Stimulated activated CD4-positive, alpha-beta T cell treated with anti-CD3 and anti-CD28 coated beads, Interleukin-2, amount 100 ng/mL, for 48 hours (primary cell): Measurements from ENCODE around the gene ALDH1L1.
"Not testable (repeated sequence)": the region's sequence is repeated elsewhere in the genome, so short reads cannot be mapped to it uniquely, and the experiment has no call there.

Experiments
- DNase-seq, 2 donors: peaks; one replicate each; pipeline ENCODE4 v3.0.0-alpha.2; 2020

The ALDH1L1 gene

GRCh38 chr3:126104028-126104635 lies 76.3 kb downstream of the ALDH1L1 start:
- no peak for DNase-seq

GRCh38 chr3:126103121-126104027 lies 77.0 kb downstream of the ALDH1L1 start:
- no peak for DNase-seq

GRCh38 chr3:126102530-126102951 lies 77.8 kb downstream of the ALDH1L1 start:
- DNase-seq = no peak

- DNase-seq = no peak
Measured at GRCh38 chr3:126102011-126102410, 78.4 kb downstream of the ALDH1L1 start.

GRCh38 chr3:126101521-126101982 lies 78.8 kb downstream of the ALDH1L1 start:
- DNase-seq = no peak

GRCh38 chr3:126100634-126101301 lies 79.6 kb downstream of the ALDH1L1 start:
- no peak for DNase-seq

- DNase-seq = no peak
Measured at GRCh38 chr3:126100269-126100633, 80.1 kb downstream of the ALDH1L1 start.

GRCh38 chr3:126098391-126098858 lies 82.0 kb downstream of the ALDH1L1 start:
- DNase-seq = no peak

- DNase-seq = no peak
Measured at GRCh38 chr3:126097801-126098200, 82.6 kb downstream of the ALDH1L1 start.

- not testable (repeated sequence) for DNase-seq
Measured at GRCh38 chr3:126096274-126096673, 84.1 kb downstream of the ALDH1L1 start.

- DNase-seq = not testable (repeated sequence)
Measured at GRCh38 chr3:126092128-126092527, 88.3 kb downstream of the ALDH1L1 start.

GRCh38 chr3:126087552-126088175 lies 92.7 kb downstream of the ALDH1L1 start:
- DNase-seq = no peak

GRCh38 chr3:126085841-126086240 lies 94.5 kb downstream of the ALDH1L1 start:
- no peak for DNase-seq

GRCh38 chr3:126085276-126085675 lies 95.1 kb downstream of the ALDH1L1 start:
- DNase-seq = no peak

- DNase-seq = no peak
Measured at GRCh38 chr3:126084768-126085180, 95.6 kb downstream of the ALDH1L1 start.

- DNase-seq = peak; percentile 81 to 86
Measured at GRCh38 chr3:126083913-126084767, 96.2 kb downstream of the ALDH1L1 start, which contains the start of gene SLC41A3. Gene SLC41A3, minus strand, starts transcription at chr3:126084124. Its CDS starts 15,905 bp downstream, at chr3:126068219.

GRCh38 chr3:126083511-126083912 lies 96.9 kb downstream of the ALDH1L1 start:
- peak; percentile 29 to 44 for DNase-seq

GRCh38 chr3:126083138-126083445 lies 97.3 kb downstream of the ALDH1L1 start:
- DNase-seq = no peak

- no peak for DNase-seq
Measured at GRCh38 chr3:126082362-126083137, 97.8 kb downstream of the ALDH1L1 start.

- no peak for DNase-seq
Measured at GRCh38 chr3:126081618-126082361, 98.6 kb downstream of the ALDH1L1 start.
